Stomach smooth muscle (tissue), 2 donors: ENCODE data around the gene ACOT6.

ENCODE experiments used
- H3K27ac ChIP-seq: one replicate; pipeline ENCODE4 v1.7.0; 2013; ENCODE audit warnings: mild to moderate bottlenecking, low read length, inconsistent platforms
- H3K27me3 ChIP-seq, 2 donors: one replicate each; pipeline ENCODE4 v1.7.0; 2013; ENCODE audit warnings: low read length in 2 of 2; ENCODE audit not compliant: insufficient read depth in 2 of 2, control insufficient read depth in 1 of 2
- H3K36me3 ChIP-seq, 2 donors: one replicate each; pipeline ENCODE4 v1.7.0; 2013; ENCODE audit warnings: low read length in 2 of 2; ENCODE audit not compliant: control insufficient read depth in 2 of 2, insufficient read depth in 2 of 2
- H3K4me1 ChIP-seq: one replicate; pipeline ENCODE4 v1.7.0; 2013; ENCODE audit warnings: low read length; ENCODE audit not compliant: control insufficient read depth, insufficient read depth
- H3K4me3 ChIP-seq, 2 donors: one replicate each; pipeline ENCODE4 v1.7.0; 2013; ENCODE audit warnings: low read length in 2 of 2
- H3K9ac ChIP-seq, 2 donors: one replicate each; pipeline ENCODE4 v1.7.0; 2013; ENCODE audit warnings: low read length in 2 of 2, mild to moderate bottlenecking in 1 of 2
- H3K9me3 ChIP-seq, 2 donors: one replicate each; pipeline ENCODE4 v1.7.0; 2013; ENCODE audit warnings: low read length in 2 of 2; ENCODE audit not compliant: control insufficient read depth in 2 of 2
- donor health status: healthy.
- donor health status: Pancreatic carcinoma.

ACOT6 gene

DNA sequence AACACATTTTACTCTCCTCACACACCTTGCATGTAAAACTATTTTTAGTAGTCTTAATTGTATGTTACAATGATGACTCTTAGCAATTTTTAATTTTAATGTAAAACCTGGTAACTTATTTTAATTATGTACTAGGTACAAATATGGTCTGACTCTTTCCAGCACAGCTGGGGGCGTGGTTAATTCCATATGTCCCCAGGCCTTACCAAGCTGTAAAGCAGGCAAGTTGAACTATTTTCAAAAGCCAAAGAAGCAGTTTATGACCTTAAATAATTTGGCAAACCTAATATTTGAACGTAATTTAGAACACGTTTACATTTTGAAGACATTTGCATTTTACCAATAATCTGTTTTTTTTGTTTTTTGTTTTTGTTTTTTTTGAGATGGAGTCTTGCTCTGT, 9.3 kb upstream of the ACOT6 start:
- no peak overlapping the region for H3K4me3 ChIP-seq
- no peaks in the 10 kb centered on the region for H3K27me3 ChIP-seq
- H3K27ac ChIP-seq: no peak overlapping the region
- no peaks in the 10 kb centered on the region for H3K9me3 ChIP-seq
- H3K36me3 ChIP-seq: no peaks in the 10 kb centered on the region
- H3K9ac ChIP-seq: no peak overlapping the region
- no peaks in the 10 kb centered on the region for H3K4me1 ChIP-seq

DNA sequence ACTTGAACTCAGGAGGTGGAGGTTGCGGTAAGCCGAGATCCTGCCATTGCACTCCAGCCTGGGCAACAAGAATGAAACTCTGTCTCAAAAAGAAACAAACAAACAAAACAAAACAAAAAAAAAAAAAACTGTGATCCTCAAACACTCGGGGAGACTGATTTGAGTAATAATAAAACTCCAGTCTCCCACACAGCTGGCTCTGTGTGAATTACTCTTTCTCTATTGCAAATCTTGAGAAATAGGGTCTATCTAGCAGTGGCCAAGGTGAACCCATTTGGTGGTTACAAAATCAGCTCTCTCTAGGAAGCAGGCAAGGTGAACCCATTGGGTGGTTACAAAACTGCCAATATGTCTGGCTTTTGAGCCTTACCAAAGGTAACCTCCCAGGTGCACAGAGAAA, 6.0 kb upstream of the ACOT6 start:
- Histone ChIP-seq H3K4me1 (no peaks in the 10 kb centered on the region), H3K4me3 (no peak overlapping the region), H3K27me3 (no peaks in the 10 kb centered on the region), H3K9me3 (no peaks in the 10 kb centered on the region), H3K27ac (no peak overlapping the region), H3K9ac (no peak overlapping the region), H3K36me3 (no peaks in the 10 kb centered on the region)

DNA sequence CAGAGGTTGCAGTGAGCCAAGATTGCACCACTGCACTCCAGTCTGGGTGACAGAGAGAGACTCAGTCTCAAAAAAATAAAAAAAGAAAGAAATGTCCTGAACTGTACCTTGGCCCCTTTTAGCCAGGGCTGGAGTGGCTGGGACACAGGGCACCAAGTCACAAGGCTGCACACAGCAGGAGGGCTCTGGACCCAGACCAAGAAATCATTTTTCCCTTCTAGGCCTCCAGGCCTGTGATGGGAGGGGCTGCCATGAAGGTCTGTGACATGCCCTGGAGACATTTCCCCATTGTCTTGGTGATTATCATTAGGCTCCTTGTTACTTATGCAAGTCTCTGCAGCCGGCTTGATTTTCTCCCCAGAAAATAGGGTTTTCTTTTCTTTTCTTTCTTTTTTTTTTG, 5.1 kb upstream of the ACOT6 start:
- no peak overlapping the region for H3K27ac ChIP-seq

DNA sequence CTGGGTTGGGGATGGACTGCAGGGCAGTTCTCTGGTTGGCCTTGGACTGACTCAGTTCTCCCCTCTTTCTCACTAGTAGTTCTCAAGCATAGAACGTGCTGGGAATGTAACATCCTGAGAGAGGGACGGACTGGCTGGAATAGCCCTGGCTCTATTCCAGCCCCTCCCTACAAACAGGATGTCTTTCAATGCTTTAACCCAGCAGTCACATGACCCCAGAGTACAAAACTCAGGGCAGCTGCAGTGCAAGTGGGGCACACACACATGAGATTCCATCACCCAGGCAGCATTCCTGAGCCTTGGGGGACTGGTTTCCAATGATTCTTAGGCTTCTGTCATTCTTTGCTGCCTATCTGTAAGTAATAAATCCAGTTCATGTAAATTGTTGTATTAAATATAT, 1.6 kb upstream of the ACOT6 start:
- Histone ChIP-seq H3K9ac (no peak overlapping the region), H3K4me3 (no peak overlapping the region), H3K27me3 (no peaks in the 10 kb centered on the region), H3K36me3 (no peaks in the 10 kb centered on the region), H3K27ac (no peak overlapping the region), H3K9me3 (no peaks in the 10 kb centered on the region), H3K4me1 (peaks cover 4% of the 10 kb centered on the region)

More for the DNA sequence above, 5.1 kb upstream of the ACOT6 start:
- H3K36me3 ChIP-seq: no peaks in the 10 kb centered on the region
- peaks cover 4% of the 10 kb centered on the region for H3K4me1 ChIP-seq
- H3K4me3 ChIP-seq: no peak overlapping the region
- H3K9ac ChIP-seq: no peak overlapping the region
- H3K9me3 ChIP-seq: no peaks in the 10 kb centered on the region
- no peaks in the 10 kb centered on the region for H3K27me3 ChIP-seq

DNA sequence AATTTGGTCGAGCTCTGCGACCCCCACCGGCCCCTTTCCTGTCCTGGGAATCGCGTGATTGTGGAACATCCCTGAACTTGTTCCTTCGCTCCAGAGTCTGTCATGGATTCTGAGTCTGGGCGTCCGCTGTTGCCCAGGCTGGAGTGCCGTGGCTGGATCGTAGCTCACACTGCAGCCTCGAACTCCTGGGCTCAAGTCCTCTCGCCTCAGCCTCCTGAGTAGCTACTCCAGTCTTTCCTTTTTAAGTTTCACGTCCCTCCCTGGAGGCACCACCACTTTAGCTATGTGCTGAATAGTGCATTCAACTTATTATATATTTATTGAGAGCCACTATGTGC, 698 bp downstream of the ACOT6 start:
- Histone ChIP-seq H3K36me3 (no peaks in the 10 kb centered on the region), H3K27me3 (no peaks in the 10 kb centered on the region), H3K4me3 (peak overlapping the region; percentile 78), H3K27ac (peak overlapping the region; percentile 66), H3K9ac (peak overlapping the region; percentile 58 to 70), H3K9me3 (no peaks in the 10 kb centered on the region), H3K4me1 (peaks cover 4% of the 10 kb centered on the region)

DNA sequence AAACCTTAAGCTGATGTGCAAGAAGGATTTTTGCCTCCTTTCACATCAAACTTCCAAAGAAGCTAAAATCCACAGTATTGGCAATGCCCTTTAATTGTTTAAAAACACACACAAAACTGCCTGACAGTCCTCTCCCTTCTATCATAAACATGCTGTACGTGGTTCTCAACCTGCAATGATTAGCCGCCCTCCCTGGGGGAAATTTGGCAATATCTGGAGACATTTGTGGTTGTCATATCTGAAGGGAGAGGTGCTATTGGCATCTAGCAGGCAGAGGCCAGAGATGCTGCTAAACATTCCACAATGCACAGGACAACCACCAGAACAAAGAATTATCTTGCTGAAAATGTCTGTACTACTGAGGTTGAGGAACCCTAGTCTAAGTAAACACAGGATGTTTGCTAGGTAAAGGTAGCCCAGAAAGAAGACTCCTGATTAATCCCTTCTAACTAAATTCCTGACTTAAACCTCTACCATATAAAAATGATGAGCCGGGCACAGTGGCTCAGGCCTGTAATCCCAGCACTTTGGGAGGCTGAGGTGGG, 1.2 kb downstream of the ACOT6 start:
- Histone ChIP-seq H3K36me3 (no peaks in the 10 kb centered on the region), H3K9me3 (no peaks in the 10 kb centered on the region), H3K4me3 (peak overlapping the region; percentile 78), H3K4me1 (peaks cover 4% of the 10 kb centered on the region), H3K27me3 (no peaks in the 10 kb centered on the region), H3K9ac (no peak overlapping the region), H3K27ac (no peak overlapping the region)

DNA sequence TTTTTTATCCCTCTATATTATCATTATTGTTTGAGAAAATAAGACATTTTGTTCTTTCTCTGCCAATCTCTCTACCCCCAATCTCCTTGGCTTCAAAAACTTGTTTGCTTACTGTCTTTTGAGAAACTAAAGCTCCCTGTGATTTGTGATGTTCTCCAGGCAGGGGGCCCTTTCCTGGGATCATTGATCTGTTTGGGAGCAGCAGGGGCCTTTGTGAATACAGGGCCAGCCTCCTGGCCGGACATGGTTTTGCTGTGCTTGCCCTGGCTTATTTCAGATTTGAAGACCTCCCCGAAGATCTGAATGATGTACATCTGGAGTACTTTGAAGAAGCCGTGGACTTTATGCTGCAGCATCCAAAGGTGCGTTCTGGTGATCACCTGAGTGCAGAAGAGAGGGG, 4.5 kb downstream of the ACOT6 start:
- H3K27me3 ChIP-seq: no peaks in the 10 kb centered on the region
- H3K4me1 ChIP-seq: peaks cover 4% of the 10 kb centered on the region
- H3K9ac ChIP-seq: no peak overlapping the region
- H3K27ac ChIP-seq: no peak overlapping the region
- H3K9me3 ChIP-seq: no peaks in the 10 kb centered on the region
- H3K4me3 ChIP-seq: no peak overlapping the region
- H3K36me3 ChIP-seq: no peaks in the 10 kb centered on the region

DNA sequence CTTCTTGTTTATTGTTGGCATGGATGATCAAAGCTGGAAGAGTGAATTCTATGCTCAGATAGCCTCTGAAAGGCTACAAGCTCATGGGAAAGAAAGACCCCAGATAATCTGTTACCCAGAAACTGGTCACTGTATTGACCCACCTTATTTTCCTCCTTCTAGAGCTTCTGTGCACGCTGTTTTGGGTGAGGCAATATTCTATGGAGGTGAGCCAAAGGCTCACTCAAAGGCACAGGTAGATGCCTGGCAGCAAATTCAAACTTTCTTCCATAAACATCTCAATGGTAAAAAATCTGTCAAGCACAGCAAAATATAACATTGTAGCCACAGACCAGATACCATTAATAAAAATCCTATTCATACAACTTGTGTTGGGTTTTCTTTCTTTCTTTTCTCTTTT, 7.2 kb downstream of the ACOT6 start:
- no peaks in the 10 kb centered on the region for H3K4me1 ChIP-seq
- no peak overlapping the region for H3K4me3 ChIP-seq
- no peak overlapping the region for H3K9ac ChIP-seq
- H3K36me3 ChIP-seq: no peaks in the 10 kb centered on the region
- H3K27me3 ChIP-seq: no peaks in the 10 kb centered on the region
- no peaks in the 10 kb centered on the region for H3K9me3 ChIP-seq
- no peak overlapping the region for H3K27ac ChIP-seq

DNA sequence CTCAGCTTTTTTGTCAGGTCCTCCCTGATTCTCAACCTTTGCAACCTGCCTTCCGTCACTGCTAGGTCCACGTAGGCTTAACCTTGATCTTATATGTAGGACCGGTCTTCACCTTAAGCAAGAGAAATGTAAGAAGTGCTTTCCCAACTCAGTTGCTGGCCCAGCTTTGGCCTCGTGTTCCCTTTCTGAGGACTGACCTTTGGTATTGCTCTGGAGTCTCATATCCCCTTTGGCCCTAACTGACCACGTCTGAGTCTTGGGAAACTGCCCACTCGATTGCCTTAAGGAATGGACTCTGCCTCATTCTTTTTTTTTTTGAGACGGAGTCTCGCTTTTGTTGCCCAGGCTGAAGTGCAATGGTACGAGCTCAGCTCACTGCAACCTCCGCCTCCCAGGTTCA, 8.0 kb downstream of the ACOT6 start:
- Histone ChIP-seq H3K27ac (no peak overlapping the region), H3K9me3 (no peaks in the 10 kb centered on the region), H3K9ac (no peak overlapping the region), H3K36me3 (no peaks in the 10 kb centered on the region), H3K27me3 (no peaks in the 10 kb centered on the region), H3K4me3 (no peak overlapping the region), H3K4me1 (no peaks in the 10 kb centered on the region)

DNA sequence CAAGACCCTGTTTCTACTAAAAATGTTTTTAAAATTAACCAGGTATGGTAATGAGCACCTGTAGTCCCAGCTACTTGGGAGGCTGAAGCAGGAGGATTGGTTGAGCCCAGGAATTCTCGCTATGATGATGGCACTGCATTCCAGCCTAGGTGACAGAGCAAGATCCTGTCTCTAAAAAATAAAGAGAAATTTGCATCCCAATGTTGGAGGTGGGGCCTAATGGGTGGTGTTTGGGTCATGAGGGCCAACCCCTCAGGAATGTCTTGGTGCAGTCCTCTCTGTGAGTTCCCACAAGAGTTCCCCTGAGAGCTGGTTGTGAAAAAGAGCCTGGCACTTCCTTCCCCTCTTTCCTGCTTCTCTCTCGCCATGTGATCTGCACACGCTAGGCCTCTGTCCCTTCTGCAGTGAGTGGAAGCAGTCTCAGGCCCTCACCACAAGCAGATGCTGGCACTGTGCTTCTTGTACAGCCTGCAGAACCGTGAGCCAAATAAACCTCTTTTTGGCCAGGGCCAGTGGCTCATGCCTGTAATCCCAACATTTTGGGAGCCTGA, 11.3 kb downstream of the ACOT6 start:
- H3K4me1 ChIP-seq: no peaks in the 10 kb centered on the region
- no peaks in the 10 kb centered on the region for H3K27me3 ChIP-seq
- no peak overlapping the region for H3K27ac ChIP-seq
- no peaks in the 10 kb centered on the region for H3K9me3 ChIP-seq
- H3K9ac ChIP-seq: no peak overlapping the region
- no peak overlapping the region for H3K4me3 ChIP-seq
- H3K36me3 ChIP-seq: no peaks in the 10 kb centered on the region

DNA sequence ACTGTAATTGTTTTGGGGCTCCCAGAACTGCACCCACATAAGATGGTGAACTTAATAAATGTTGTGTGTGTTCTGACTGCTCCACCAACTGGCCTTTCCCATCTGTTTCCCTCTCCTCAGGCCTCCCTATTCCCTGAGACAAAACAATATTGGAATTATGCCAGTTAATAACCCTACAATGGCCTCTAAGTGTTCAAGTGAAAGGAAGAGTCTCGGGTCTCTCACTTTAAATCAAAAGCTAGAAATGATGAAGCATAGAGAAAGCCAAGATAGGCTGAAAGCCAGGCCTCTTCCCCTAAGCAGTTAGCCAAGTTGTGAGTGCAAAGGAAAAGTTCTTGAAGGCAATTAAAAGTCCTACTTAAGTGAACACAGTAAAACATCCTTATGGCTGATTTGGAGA, 13.4 kb downstream of the ACOT6 start:
- no peak overlapping the region for H3K4me3 ChIP-seq
- no peaks in the 10 kb centered on the region for H3K36me3 ChIP-seq
- H3K9me3 ChIP-seq: no peaks in the 10 kb centered on the region
- no peaks in the 10 kb centered on the region for H3K27me3 ChIP-seq
- H3K9ac ChIP-seq: no peak overlapping the region
- no peaks in the 10 kb centered on the region for H3K4me1 ChIP-seq
- no peak overlapping the region for H3K27ac ChIP-seq
